ENCODE measurements around the gene MRPL21. TPM values are rescaled to one million over a fixed set of nuclear protein-coding genes. Genes with fewer than 3 reads are reported as not detected.

Gene MRPL21
- total and polyA plus RNA-seq, 2 of the 13 experiments (the other 11 are each of a cell fraction or from before 2014, with no cell fraction given) = 61.5 to 100 TPM

DNA sequence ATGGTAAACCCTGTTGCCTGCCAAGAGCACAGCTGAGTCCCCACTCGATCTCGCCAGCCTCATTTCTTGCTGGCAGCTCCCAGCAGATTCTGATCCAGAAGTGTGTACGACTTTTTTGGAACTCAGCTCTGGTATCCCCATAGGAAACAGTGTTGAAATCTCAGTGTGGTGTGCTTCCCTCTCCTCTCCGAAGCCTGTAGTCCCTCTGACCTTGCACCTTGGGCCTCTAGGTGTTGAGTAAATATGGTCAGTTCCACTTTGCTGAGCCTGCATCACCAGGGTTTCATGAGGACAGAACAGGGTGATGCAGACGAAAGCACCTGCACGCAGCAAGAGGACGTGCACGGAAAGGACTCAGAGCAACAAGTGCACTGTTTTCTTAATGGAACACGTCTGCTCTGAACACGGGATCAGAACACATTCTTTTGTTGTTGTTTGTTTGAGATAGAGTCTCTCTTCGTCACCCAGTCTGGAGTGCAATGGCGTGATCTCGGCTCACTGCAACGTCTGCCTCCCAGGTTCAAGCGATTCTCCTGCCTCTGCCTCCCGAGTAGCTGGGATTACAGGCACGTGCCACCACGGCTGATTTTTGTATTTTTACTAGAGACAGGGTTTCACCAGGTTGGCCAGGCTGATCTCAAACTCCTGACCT is 58.2 kb downstream of the MRPL21 start (continued):
- TF ChIP-seq MATR3 (CRISPR knock-in tag; IDR thresholded peaks at IDR 0.05) = no peak
- TF ChIP-seq SMAD9 (CRISPR knock-in tag; IDR thresholded peaks at IDR 0.05) = no peak
- TF ChIP-seq ZNF512B (CRISPR knock-in tag; IDR thresholded peaks at IDR 0.05; ENCODE audit: borderline replicate concordance) = peak; percentile 96; the same call in 1 of the 2 replicates
- TF ChIP-seq ZNF598 (CRISPR knock-in tag; IDR thresholded peaks at IDR 0.05; ENCODE audit: borderline replicate concordance) = 0 out of 2 replicates have a peak, but pooled peaks have one; percentile 52
- no peak for TF ChIP-seq ZBTB46 (CRISPR knock-in tag; IDR thresholded peaks at IDR 0.05; ENCODE audit: borderline replicate concordance)
- TF ChIP-seq ZNF576 (CRISPR knock-in tag; IDR thresholded peaks at IDR 0.05) = no peak
- TF ChIP-seq, protein P1, sequence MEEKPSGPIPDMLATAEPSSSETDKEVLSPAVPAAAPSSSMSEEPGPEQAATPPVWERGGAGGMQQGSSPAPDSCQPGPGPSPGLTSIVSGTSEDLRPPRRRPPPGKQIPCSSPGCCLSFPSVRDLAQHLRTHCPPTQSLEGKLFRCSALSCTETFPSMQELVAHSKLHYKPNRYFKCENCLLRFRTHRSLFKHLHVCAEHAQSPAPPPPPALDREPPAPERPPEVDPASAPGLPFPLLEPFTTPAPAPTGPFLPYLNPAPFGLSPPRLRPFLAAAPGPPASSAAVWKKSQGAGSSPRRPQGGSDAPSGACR (CRISPR knock-in tag; IDR thresholded peaks at IDR 0.05) = no peak
- TF ChIP-seq PPARG (CRISPR knock-in tag; conservative IDR thresholded peaks at IDR 0.05) = peak; percentile 95
- TF ChIP-seq NAIF1 (CRISPR knock-in tag; IDR thresholded peaks at IDR 0.05; ENCODE audit: borderline replicate concordance) = peak; percentile 78; the same call in 1 of the 2 replicates
- TF ChIP-seq BRD4 (CRISPR knock-in tag; IDR thresholded peaks at IDR 0.05) = peak; percentile 91
- peak; percentile 67; the same call in 1 of the 2 replicates for TF ChIP-seq CENPT (CRISPR knock-in tag; IDR thresholded peaks at IDR 0.05; ENCODE audit: low read depth)
- TF ChIP-seq HDAC2 (CRISPR knock-in tag; IDR thresholded peaks at IDR 0.05) = peak; percentile 99
- TF ChIP-seq DBP (CRISPR knock-in tag; IDR thresholded peaks at IDR 0.05; ENCODE audit: not compliant biosample characterization) = no peak
- no peak for TF ChIP-seq GABPA (IDR thresholded peaks at IDR 0.05; ENCODE audit: low read depth, low read length)
- peak; percentile 73 for TF ChIP-seq GABPA (CRISPR knock-in tag; IDR thresholded peaks at IDR 0.05; ENCODE audit: low read depth)
- TF ChIP-seq ZNF343 (CRISPR knock-in tag; IDR thresholded peaks at IDR 0.05) = 0 out of 2 replicates have a peak, but pooled peaks have one; percentile 77
- peak; percentile 97 for TF ChIP-seq SOX5 (CRISPR knock-in tag; IDR thresholded peaks at IDR 0.05; ENCODE audit: borderline replicate concordance)
- TF ChIP-seq KAT8 (CRISPR knock-in tag; IDR thresholded peaks at IDR 0.05) = peak; percentile 75
- TF ChIP-seq ATF1 (CRISPR knock-in tag; IDR thresholded peaks at IDR 0.05) = peak; percentile 70
- no peak for TF ChIP-seq ATM (IDR thresholded peaks at IDR 0.05; ENCODE audit: borderline replicate concordance)
- TF ChIP-seq ZNF577 (CRISPR knock-in tag; IDR thresholded peaks at IDR 0.05; ENCODE audit: borderline replicate concordance, low read depth) = no peak
- peak; percentile 68; the same call in 1 of the 2 replicates for TF ChIP-seq SSRP1 (CRISPR knock-in tag; IDR thresholded peaks at IDR 0.05)
- TF ChIP-seq MTF2 (CRISPR knock-in tag; IDR thresholded peaks at IDR 0.05; ENCODE audit: borderline replicate concordance) = no peak
- TF ChIP-seq ZNF552 (CRISPR knock-in tag; IDR thresholded peaks at IDR 0.05; ENCODE audit: borderline replicate concordance) = peak; percentile 88
- no peak for TF ChIP-seq CREBL2 (CRISPR knock-in tag; IDR thresholded peaks at IDR 0.05; ENCODE audit: borderline replicate concordance)

All from HepG2 (cell line).